Activated CD8-positive, alpha-beta T cell treated with anti-CD3 and anti-CD28 coated beads for 36 hours (primary cell): ENCODE results near the gene SYPL1. TPM values are rescaled to one million over a fixed set of nuclear protein-coding genes. Genes with fewer than 3 reads are reported as not detected.

ENCODE experiments used
- ATAC-seq: fragments of 200-7000 bp; cut with Tn5 transposase; one replicate; pipeline ENCODE4 v1.10.0; 2021; ENCODE audit warnings: mild to moderate bottlenecking, moderate library complexity
- CTCF ChIA-PET: fragments of 350-600 bp; sonication (Branson Sonifier 250); formaldehyde crosslinking; loops from one replicate; lab custom pipeline; 2021; ENCODE audit warnings: antibody characterized with exemption; lab: Charles Lee
- POLR2A ChIA-PET: fragments of 350-600 bp; sonication (Branson Sonifier 250); formaldehyde crosslinking; loops from one replicate; lab custom pipeline; 2021; ENCODE audit warnings: antibody characterized with exemption; lab: Charles Lee
- DNase-seq: peaks from one replicate; pipeline ENCODE4 v3.0.0-alpha.2; 2020
- H3K27ac Mint-ChIP-seq: one replicate; pipeline ENCODE4 v1.8.0; 2021; ENCODE audit warnings: mild to moderate bottlenecking, mixed read lengths
- H3K27me3 Mint-ChIP-seq: one replicate; pipeline ENCODE4 v1.8.0; 2021; ENCODE audit warnings: mixed read lengths
- H3K36me3 Mint-ChIP-seq: one replicate; pipeline ENCODE4 v1.8.0; 2021; ENCODE audit warnings: low read depth, mixed read lengths
- H3K4me1 Mint-ChIP-seq: one replicate; pipeline ENCODE4 v1.8.0; 2021; ENCODE audit warnings: low read depth, mixed read lengths
- H3K4me3 Mint-ChIP-seq: one replicate; pipeline ENCODE4 v1.8.0; 2021; ENCODE audit warnings: mild to moderate bottlenecking, moderate library complexity, mixed read lengths
- H3K9me3 Mint-ChIP-seq: one replicate; pipeline ENCODE4 v1.8.0; 2021; ENCODE audit warnings: mixed read lengths
- intact Hi-C: fragments of 100-400 bp; cut with micrococcal nuclease; formaldehyde crosslinking; loops from one replicate; pipeline ENCODE4 v1.10.0; 2022
- total RNA-seq, 2 experiments: library from RNA; stranded (reverse); gene quantifications; one replicate each; pipeline ENCODE4 v1.2.3, GENCODE V29; 2021
- TF ChIP-seq, protein P1 (sequence below): fragments of 200-600 bp; IDR thresholded peaks from one replicate; pipeline ENCODE4 v1.8.0; 2022; ENCODE audit warnings: antibody characterized with exemption, mild to moderate bottlenecking

The SYPL1 gene
- total RNA-seq, 2 experiments from 2014 or later = 40.1 to 44.6 TPM

- H3K9me3 Mint-ChIP-seq = no peaks in the 10 kb centered on the region
- POLR2A ChIA-PET = interaction anchor here (0.6 to 1.7 kb wide), 2 partner anchors 12 to 78 kb away, joined by 3 read pairs; no protein-coding TSS in a partner anchor
- DNase-seq (no peak), ATAC-seq (no peak)
- peaks cover 11% of the 10 kb centered on the region for H3K27me3 Mint-ChIP-seq
- peaks cover 5% of the 10 kb centered on the region for H3K4me1 Mint-ChIP-seq
- TF ChIP-seq, protein P1, sequence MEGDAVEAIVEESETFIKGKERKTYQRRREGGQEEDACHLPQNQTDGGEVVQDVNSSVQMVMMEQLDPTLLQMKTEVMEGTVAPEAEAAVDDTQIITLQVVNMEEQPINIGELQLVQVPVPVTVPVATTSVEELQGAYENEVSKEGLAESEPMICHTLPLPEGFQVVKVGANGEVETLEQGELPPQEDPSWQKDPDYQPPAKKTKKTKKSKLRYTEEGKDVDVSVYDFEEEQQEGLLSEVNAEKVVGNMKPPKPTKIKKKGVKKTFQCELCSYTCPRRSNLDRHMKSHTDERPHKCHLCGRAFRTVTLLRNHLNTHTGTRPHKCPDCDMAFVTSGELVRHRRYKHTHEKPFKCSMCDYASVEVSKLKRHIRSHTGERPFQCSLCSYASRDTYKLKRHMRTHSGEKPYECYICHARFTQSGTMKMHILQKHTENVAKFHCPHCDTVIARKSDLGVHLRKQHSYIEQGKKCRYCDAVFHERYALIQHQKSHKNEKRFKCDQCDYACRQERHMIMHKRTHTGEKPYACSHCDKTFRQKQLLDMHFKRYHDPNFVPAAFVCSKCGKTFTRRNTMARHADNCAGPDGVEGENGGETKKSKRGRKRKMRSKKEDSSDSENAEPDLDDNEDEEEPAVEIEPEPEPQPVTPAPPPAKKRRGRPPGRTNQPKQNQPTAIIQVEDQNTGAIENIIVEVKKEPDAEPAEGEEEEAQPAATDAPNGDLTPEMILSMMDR = no peak
- no peak overlapping the region for H3K4me3 Mint-ChIP-seq
- CTCF ChIA-PET = interaction anchor here (0.9 to 8.8 kb wide), 6 partner anchors 14 to 109 kb away, joined by 4 to 195 read pairs (median 28); no protein-coding TSS in a partner anchor
- H3K27ac Mint-ChIP-seq = no peak overlapping the region
- no peaks in the 10 kb centered on the region for H3K36me3 Mint-ChIP-seq
- intact Hi-C loops = no loop called here
Observed at GRCh38 chr7:106151459-106152312, 39.6 kb upstream of the SYPL1 start.

DNA sequence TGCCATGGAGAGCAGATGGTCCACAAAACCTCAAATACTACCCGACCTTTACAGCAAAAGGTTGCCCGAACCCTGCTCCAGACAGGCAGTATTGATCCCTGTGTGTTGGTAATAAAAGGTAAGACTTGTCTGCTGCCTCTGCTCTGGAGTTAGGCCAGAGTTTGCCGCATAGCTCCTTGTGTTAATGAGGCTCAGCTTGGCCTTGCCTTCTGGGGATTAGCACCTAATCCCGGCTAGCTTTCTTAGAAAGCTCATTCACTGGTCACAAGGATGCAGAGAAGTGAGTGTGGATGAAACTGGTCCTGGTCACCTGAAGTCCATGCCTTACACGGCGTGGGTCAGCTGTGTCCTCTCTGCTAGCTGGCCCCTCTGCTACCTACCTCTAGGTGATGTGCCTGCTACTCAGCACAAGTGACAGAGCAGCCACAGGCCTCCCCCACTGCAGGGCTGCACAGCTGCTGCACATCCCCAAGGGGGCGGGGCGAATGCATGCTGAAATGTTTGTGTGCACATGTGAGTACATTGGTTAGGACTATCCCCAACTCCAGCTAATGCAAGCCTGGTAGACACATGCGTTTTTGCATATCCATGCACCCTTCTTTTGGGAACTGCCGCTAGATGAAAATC is 31.7 kb upstream of the SYPL1 start:
- no peaks in the 10 kb centered on the region for H3K9me3 Mint-ChIP-seq
- ATAC-seq (no peak), DNase-seq (peak; percentile 20)
- TF ChIP-seq, protein P1 = no peak
- CTCF ChIA-PET = interaction anchor here (1.0 to 5.1 kb wide), 2 partner anchors 10 to 101 kb away, joined by 4 to 37 read pairs; no protein-coding TSS in a partner anchor
- H3K36me3 Mint-ChIP-seq = no peaks in the 10 kb centered on the region
- peaks cover 1% of the 10 kb centered on the region for H3K27me3 Mint-ChIP-seq
- no peak overlapping the region for H3K27ac Mint-ChIP-seq
- POLR2A ChIA-PET = interaction anchor here (0.9 kb wide), 1 partner anchor 65 kb away, joined by 3 read pairs; no protein-coding TSS in a partner anchor
- H3K4me3 Mint-ChIP-seq = no peak overlapping the region
- no peaks in the 10 kb centered on the region for H3K4me1 Mint-ChIP-seq
- intact Hi-C loops = no loop called here

GRCh38 chr7:106142136-106142535 is 30.0 kb upstream of the SYPL1 start:
- intact Hi-C loops = no loop called here
- no peak for DNase-seq
- ChIA-PET POLR2A (no interaction called here), CTCF (interaction anchor here (0.9 to 5.1 kb wide), 2 partner anchors 12 to 21 kb away, joined by 3 to 37 read pairs; no protein-coding TSS in a partner anchor)
- TF ChIP-seq, protein P1 = no peak
- Mint-ChIP-seq H3K4me1 (no peaks in the 10 kb centered on the region), H3K27me3 (peaks cover 1% of the 10 kb centered on the region), H3K36me3 (no peaks in the 10 kb centered on the region), H3K4me3 (no peak overlapping the region), H3K9me3 (no peaks in the 10 kb centered on the region), H3K27ac (no peak overlapping the region)
- ATAC-seq = no peak

GRCh38 chr7:106140406-106141173 is 28.5 kb upstream of the SYPL1 start:
- ATAC-seq = no peak
- Mint-ChIP-seq H3K36me3 (no peaks in the 10 kb centered on the region), H3K27ac (no peak overlapping the region), H3K9me3 (no peaks in the 10 kb centered on the region), H3K4me1 (no peaks in the 10 kb centered on the region), H3K27me3 (peaks cover 1% of the 10 kb centered on the region), H3K4me3 (no peak overlapping the region)
- CTCF ChIA-PET = interaction anchor here (1.5 kb wide), 1 partner anchor 27 kb away, joined by 3 read pairs; no protein-coding TSS in a partner anchor
- no peak for DNase-seq
- TF ChIP-seq, protein P1 = no peak
- POLR2A ChIA-PET = no interaction called here
- intact Hi-C loops = no loop called here
